HPDE6-E6E7 (cell line): ENCODE measurements around the gene FAM20C.
"Not testable (repeated sequence)": the region's sequence is repeated elsewhere in the genome, so short reads cannot be mapped to it uniquely, and the experiment has no call there.

Experiments
- DNase-seq: peaks from one replicate; pipeline ENCODE4 v3.0.0; 2011; ENCODE audit warnings: missing footprints; ENCODE audit errors: extremely low spot score

FAM20C gene

GRCh38 chr7:256981-257646 lies 64.7 kb downstream of the FAM20C start:
- no peak for DNase-seq

- no peak for DNase-seq
Measured at GRCh38 chr7:257647-257992, 65.2 kb downstream of the FAM20C start.

- no peak for DNase-seq
Measured at GRCh38 chr7:258476-259190, 66.3 kb downstream of the FAM20C start.

- DNase-seq, result no peak
Measured at GRCh38 chr7:259191-259505, 66.8 kb downstream of the FAM20C start.

GRCh38 chr7:259751-260405 lies 67.5 kb downstream of the FAM20C start:
- DNase-seq, result no peak

DNA sequence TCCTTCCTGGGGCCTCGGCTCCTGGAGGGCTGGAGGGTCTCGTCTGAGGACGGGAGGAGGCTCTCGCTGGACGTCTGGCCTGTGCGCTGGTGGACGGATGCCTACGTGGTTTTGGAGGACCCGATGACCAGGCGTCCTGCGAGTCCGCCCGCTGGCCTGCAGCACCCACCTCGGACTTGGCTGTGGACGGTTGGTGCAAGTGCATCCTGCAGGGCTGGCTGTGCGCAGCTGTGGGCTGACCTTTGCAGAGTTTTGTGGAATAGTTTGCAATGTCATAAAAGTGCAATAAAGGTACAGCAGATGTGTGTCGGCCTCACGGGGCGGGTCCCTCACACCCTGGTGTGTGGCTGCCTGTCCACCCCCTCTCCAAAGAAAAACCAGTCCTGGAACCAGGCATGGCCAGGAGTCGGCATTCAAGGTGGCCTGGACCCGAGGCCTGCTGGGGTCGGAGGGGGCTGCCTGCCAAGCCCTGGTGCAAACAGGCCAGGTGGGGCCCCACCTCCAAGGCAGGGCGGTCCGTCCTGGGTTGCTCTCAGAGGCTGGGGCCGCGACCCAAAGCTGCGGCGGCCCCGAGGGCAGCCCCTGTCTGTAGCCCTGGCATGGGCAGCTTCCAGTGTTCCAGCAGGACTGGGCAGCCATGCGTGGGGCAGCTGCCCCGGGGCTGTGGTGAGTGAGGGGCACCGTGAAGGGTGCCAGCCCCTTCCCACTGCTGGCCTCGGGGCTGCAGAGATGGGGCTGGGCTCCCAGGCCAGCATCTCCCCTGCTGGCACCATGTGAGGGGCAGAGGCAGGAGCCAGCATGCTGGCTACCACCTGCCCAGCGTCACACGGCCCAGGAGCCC lies 68.3 kb downstream of the FAM20C start:
- no peak for DNase-seq

- DNase-seq, result no peak
Measured at GRCh38 chr7:261341-262250, 69.2 kb downstream of the FAM20C start.

GRCh38 chr7:262251-262572 lies 69.8 kb downstream of the FAM20C start:
- DNase-seq, result no peak

GRCh38 chr7:262631-263311 lies 70.4 kb downstream of the FAM20C start:
- not testable (repeated sequence) for DNase-seq

DNA sequence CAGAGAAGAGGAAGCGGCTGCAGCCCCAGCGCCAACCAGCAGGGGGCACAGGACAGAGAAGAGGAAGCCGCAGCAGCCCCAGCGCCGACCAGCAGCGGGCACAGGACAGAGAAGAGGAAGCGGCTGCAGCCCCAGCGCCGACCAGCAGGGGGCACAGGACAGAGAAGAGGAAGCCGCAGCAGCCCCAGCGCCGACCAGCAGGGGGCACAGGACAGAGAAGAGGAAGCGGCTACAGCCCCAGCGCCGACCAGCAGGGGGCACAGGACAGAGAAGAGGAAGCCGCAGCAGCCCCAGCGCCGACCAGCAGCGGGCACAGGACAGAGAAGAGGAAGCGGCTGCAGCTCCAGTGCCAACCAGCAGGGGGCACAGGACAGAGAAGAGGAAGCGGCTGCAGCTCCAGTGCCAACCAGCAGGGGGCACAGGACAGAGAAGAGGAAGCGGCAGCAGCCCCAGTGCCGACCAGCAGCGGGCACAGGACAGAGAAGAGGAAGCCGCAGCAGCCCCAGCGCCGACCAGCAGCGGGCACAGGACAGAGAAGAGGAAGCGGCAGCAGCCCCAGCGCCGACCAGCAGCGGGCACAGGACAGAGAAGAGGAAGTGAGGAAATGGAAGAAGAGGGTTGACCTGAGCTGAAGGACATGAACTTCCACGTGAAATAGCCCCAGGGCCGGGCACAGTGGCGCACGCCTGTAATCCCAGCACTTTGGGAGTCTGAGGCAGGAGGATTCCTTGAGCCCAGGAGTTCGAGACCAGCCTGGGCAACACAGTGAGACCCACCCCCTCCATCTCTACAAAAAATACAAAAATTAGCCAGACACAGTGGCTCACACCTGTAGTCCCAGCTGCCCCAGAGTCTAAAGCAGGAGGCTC lies 71.3 kb downstream of the FAM20C start:
- not testable (repeated sequence) for DNase-seq

- no peak for DNase-seq
Measured at GRCh38 chr7:264541-265191, 72.3 kb downstream of the FAM20C start.

GRCh38 chr7:265192-265997 lies 73.0 kb downstream of the FAM20C start:
- no peak for DNase-seq

DNA sequence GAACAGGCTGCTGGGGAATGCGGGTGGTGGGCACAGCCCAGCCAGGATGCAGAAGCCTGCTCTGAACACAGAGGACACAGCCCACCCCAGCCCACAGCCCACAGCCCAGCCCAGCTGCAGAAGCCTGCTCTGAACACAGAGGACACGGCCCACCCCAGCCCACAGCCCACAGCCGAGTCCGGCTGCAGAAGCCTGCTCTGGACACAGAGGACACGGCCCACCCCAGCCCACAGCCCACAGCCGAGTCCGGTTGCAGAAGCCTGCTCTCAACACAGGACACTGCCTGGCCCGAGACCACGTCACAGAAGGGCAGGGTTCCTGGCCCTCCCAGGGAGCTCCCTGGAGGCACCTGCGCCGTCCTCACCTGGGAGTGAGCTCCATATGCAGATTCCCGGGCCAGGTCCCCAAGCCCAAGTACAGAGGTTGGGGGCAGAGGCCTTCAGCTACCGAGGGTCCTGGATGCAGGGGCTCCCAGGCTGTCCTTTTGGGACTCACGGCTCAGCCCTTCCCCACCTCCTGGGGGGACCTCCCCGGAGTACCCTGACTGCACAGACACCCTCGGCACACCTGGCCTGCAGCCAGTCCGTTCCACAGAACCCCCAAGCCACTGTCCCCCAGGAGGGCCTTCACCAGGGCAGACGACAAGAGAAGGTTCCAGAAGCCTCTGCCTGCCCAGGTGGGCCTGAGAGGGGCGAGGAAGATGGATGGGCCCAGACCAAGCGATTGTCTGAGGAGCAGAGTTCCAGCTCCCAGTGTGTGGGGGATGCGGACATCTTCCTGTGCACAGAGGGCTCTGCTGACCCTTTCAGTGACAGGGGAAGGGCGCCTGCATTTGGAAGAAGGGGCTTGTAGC lies 73.9 kb downstream of the FAM20C start:
- DNase-seq, result no peak

DNA sequence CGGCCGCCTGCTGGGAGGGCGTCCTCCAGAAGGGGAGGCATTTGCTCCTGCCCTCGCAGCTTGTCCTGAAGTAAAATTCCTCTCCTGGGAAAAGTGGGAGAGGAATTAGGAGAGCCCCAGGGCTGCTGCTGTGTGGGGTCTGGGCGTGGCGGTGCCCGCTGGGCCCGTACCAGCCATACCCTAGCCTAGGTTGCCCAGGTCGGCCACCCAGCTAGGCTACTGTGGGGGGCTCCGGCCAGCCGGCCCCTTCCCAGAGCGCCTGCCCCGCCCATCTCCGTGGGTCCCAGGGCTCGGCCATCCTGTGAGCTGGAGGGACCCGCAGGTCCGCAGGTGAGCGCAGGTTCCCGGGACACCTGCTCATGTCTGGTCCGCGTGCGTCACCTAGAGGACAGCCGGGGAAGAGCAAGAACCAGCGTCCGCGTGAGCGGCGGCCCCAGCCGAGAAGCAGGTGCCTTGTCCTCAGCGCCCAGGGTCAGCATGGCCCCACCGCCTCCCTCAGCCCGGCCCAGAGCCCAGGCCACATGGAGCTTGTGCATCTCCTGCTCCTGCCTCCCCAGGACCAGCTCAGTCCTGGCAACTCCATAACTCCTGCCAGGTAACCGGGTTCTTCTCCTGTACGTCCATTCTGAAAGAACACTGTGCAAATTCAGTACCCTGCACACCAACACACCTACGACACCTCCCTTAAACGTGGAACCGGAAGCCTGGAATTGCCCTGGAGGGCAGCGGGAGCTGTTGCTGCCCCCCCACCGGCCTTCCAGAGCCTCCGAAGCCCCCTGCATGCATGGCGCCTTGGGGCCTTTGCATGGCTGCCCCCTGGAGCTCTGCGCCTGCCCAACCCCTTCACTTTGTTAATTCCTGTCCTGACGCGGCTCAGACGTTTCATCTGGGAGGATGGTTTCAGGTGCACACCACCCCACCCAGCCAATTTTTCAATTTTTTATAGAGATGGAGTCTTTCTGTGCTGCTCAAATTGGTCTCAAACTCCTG lies 74.8 kb downstream of the FAM20C start:
- DNase-seq, result peak; percentile 74

- DNase-seq, result no peak
Measured at GRCh38 chr7:268991-269390, 76.6 kb downstream of the FAM20C start.

DNA sequence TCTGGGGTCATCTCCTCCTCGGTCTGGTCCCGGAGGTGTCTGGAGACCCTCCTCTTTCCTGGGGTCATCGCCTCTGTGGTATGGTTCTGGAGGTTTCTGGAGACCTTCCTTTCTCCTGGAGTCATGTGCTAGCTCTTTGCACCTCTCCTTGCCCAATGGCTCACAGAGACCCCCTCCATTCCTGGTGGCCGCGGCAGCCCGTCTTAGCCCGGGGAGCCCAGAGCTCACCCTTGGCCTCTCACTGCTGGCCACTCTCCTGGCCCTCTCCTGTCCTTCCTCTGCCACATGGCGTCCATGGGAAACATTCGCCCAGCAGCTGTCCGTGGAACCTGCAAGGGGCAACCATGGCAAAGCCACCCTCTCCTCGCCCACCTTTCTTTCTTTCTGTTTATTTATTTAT lies 77.3 kb downstream of the FAM20C start:
- DNase-seq, result no peak
